Stimulated activated CD4-positive, alpha-beta T cell treated with anti-CD3 and anti-CD28 coated beads, Interleukin-1b, Interleukin-23, amount 100 ng/mL, for 24 hours (primary cell): Measurements from ENCODE around the gene NFAT5.

ENCODE experiments used
- DNase-seq, 4 experiments: peaks; one replicate each; pipeline ENCODE4 v3.0.0-alpha.2; 2020; ENCODE audit warnings: low read depth in 4 of 4, low spot score in 1 of 4

Gene NFAT5

DNA sequence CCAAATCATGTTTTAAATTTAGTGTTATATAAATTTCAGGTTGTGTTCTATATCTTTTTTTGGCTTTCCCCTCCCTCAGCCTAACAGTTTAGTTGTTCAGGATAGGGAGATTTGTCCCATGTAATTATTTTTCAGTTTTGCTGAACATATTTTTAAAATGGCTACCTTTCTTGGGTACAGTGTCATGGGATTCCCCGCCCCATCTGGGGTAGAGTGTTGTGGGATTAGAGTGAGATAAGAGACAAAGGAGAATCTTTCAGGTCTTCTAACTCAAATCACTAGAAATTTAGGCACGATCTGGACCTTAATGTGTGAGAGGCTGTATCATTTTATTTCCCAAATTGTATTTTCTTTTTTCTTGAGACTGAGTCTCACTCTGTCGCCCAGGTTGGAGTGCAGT lies 24.8 kb downstream of the NFAT5 start:
- no peak for DNase-seq

- DNase-seq: no peak
Observed at GRCh38 chr16:69593751-69594255, 28.0 kb downstream of the NFAT5 start.

- no peak for DNase-seq
Observed at GRCh38 chr16:69595127-69596036, 29.6 kb downstream of the NFAT5 start.

GRCh38 chr16:69596801-69597200 lies 31.0 kb downstream of the NFAT5 start:
- no peak for DNase-seq

DNA sequence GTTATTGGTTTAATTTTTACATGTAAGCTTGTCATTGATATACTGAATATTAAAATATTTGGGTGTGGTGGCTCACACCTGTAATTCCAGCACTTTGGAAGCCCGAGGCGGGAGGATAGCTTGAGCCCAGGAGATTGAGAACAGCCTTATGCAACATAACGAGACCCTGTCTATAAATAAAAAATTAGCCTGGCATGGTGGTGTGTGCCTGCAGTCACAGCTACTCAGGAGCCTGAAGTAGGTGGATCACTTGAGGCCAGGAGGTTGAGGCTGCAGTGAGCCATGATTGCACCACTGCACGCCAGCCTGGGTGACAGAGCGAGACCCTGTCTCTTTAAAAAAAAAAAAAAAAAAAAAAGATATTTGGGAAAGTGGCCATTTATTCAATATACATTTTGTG lies 32.3 kb downstream of the NFAT5 start:
- DNase-seq: no peak

DNA sequence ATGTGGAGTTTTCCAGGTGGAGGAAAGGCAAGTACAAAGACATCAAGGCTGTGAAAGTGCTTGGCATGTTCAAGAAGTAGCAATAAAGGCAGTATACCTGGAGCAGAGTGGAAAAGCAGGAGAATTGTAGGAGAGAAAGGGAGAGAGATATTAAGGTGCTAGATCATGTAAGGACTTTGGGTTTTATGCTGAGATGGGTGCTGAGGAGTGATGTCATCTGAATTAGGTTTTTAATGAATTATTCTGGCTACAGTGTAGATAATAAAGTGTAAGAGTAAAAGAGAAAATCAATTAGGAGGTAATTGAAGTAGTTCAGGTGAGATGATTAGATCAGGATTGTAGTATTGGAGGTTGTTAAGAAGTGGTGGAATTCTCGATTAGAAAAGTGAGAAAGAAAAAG lies 34.0 kb downstream of the NFAT5 start:
- no peak for DNase-seq

- no peak for DNase-seq
Observed at GRCh38 chr16:69600202-69600601, 34.4 kb downstream of the NFAT5 start.

- no peak for DNase-seq
Observed at GRCh38 chr16:69601250-69601649, 35.5 kb downstream of the NFAT5 start.

- no peak for DNase-seq
Observed at GRCh38 chr16:69606985-69607384, 41.2 kb downstream of the NFAT5 start.

DNA sequence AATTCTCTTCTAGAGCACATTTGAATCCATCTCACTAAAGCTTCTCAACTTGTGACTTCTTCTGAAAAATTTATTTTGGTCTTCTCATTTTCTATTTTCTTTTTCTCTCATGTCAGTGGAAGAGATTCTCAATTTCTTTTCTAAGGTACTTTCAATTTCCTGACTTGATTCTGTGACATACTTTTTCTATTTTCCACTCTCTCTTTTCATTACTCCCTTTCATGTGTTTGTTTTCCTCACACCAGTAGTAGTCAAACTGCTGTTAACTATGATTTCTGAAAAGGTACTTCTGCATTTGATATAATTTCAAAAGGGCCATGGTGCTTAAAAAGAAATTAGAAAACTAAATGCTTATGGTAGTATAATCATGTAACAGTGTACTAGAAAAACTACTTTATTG lies 41.9 kb downstream of the NFAT5 start:
- DNase-seq: no peak

- no peak for DNase-seq
Observed at GRCh38 chr16:69610356-69610755, 44.6 kb downstream of the NFAT5 start.

DNA sequence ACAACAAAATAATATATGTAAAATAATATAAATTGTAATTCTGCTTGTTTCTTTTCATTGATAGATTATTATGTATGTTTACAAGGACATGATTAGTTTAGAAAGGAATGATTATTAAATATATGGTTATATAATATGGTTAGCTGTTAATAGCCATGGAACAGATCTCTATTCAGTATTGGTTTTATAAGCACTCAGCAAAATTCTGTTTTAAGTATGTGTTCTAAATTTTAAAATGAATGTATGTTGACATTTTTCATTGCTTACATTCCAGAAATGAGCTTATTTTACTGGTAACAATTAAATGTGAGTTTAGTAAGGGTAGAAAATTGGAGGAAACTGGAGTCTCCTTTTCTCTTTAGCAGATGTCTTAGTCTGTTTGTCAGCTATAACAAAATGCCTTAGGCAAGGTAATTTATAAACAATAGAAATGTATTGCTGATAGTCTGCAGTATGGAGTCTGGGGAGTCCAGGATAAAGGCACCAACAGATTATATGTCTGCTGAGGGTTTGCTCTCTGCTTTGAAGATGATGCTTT lies 45.4 kb downstream of the NFAT5 start:
- no peak for DNase-seq

GRCh38 chr16:69613378-69614154 lies 47.8 kb downstream of the NFAT5 start:
- DNase-seq: no peak

- DNase-seq: no peak
Observed at GRCh38 chr16:69615528-69615927, 49.8 kb downstream of the NFAT5 start.

DNA sequence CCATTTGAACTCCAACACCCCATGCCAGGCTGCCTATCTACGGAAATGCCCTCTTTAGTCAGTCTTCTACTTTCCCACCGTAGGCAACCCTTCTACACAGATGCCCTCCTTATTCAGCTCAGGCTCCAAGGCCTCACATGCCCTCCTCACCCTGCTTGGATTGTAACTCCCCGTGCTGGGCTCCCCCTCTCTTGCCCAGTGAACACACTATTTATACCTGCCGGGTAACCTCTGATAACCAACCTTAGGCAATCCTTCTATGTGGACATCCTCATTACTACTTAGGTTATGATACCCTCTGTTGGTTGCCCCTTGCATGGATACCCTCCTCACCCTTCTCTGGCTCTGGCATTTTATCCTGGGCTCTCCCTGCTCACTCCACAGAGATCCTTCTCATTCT lies 50.3 kb downstream of the NFAT5 start:
- no peak for DNase-seq

DNA sequence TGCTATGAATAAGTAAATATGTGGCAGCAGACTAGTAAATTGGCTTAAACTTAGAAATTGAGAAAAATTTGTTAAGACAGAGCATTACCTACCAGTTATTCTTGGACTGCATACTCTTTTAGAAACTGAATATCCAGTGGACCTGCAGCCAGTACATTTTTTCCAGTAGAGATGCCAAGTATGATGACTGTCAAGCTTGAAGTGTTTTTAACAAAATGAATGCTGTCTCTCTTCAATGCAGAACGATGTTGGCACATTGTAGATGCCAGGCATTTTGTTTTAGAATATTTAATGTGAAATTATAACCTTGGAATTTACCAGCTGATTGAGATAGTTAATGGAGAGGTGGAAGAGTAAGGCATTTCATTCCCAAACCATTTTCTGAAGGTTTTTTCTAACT lies 52.5 kb downstream of the NFAT5 start:
- no peak for DNase-seq

GRCh38 chr16:69618721-69619120 lies 53.0 kb downstream of the NFAT5 start:
- DNase-seq: no peak

GRCh38 chr16:69619514-69619913 lies 53.7 kb downstream of the NFAT5 start:
- no peak for DNase-seq

DNA sequence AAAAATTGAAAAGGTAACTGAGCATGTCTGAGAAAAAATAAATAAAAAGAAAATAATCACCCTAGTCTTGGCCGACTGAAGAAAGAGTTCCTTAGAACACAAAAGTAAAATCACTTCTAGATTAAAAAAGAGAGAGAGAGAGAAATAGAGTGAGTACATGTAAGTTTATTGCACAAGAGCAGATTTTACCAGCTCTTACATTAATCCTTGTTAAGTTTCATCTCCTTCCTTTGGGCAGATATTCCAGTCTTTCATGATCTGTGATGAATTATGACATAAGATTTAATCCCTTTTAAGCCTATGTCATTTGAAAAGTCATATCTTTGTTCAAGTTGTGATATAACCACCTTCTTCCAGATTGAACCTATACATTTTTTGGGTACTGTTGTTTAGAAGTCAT lies 54.8 kb downstream of the NFAT5 start:
- no peak for DNase-seq

GRCh38 chr16:69621225-69621624 lies 55.5 kb downstream of the NFAT5 start:
- DNase-seq: no peak

GRCh38 chr16:69626256-69626655 lies 60.5 kb downstream of the NFAT5 start:
- no peak for DNase-seq

DNA sequence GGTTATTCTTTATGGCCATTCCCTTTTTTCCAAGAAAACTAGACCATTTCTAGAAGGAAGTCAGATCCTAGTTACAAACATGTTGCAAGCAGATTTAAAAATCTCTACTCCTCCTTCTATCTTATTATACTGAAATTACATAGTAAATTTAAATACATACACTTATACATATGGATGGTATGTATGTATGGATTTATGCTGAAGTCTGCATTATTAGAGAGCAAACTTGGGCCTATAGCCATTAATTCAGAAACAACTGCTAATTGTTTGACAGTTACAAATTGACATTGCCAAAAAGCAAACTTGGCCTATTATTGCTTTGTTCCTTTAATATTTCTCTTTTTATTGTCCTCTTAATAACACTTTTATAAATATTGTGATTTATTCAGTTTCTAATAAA lies 67.1 kb downstream of the NFAT5 start:
- no peak for DNase-seq
